PC-3 (cell line): ENCODE measurements around the gene TACR2. TPM values are rescaled to one million over a fixed set of nuclear protein-coding genes. Genes with fewer than 3 reads are reported as not detected.

Experiments
- ATAC-seq: fragments of 200-7000 bp; cut with Tn5 transposase; 2 replicates; pipeline ENCODE4 v1.9.1; 2020; ENCODE audit warnings: mild to moderate bottlenecking, moderate library complexity
- BruUV-seq: library from RNA; stranded (reverse); fragments of 400-500 nt; replicated peaks from 2 replicates; lab custom pipeline; 2021; lab: Mats Ljungman, UMichigan
- CTCF ChIA-PET: fragments of 300-600 bp; sonication (Branson Sonifier 250); formaldehyde crosslinking; loops from one replicate; lab custom pipeline; 2022; ENCODE audit warnings: antibody characterized with exemption; lab: Charles Lee
- POLR2A ChIA-PET: fragments of 300-600 bp; sonication (Branson Sonifier 250); formaldehyde crosslinking; loops from one replicate; lab custom pipeline; 2022; ENCODE audit warnings: antibody characterized with exemption; ENCODE audit not compliant: unreplicated experiment; lab: Charles Lee
- DNase-seq: peaks from one replicate; pipeline ENCODE4 v3.0.0-alpha.2; 2015
- H2AFZ ChIP-seq: fragments of 300-600 bp; sonication (generic); 2 replicates; pipeline ENCODE4 v1.6.0; 2016; ENCODE audit warnings: antibody characterized with exemption, low read length
- H3F3A ChIP-seq: fragments of 300-600 bp; sonication (generic); one replicate; pipeline ENCODE4 v1.6.0; 2017; ENCODE audit warnings: antibody characterized with exemption, low read length, control low read depth, mild to moderate bottlenecking; ENCODE audit not compliant: unreplicated experiment
- H3K27ac ChIP-seq: fragments of 300-600 bp; sonication (generic); 2 replicates; pipeline ENCODE4 v1.5.1; 2016; ENCODE audit warnings: mild to moderate bottlenecking, low read length
- H3K27me3 ChIP-seq: fragments of 300-600 bp; sonication (generic); 2 replicates; pipeline ENCODE4 v1.6.1; 2016; ENCODE audit warnings: low read length, mixed read lengths
- H3K36me3 ChIP-seq: fragments of 300-600 bp; sonication (generic); 2 replicates; pipeline ENCODE4 v1.6.1; 2016; ENCODE audit warnings: low read depth, mixed run types, low read length, mixed read lengths
- H3K4me1 ChIP-seq: fragments of 300-600 bp; sonication (generic); 2 replicates; pipeline ENCODE4 v1.5.1; 2016; ENCODE audit warnings: low read length; ENCODE audit not compliant: insufficient read depth
- H3K4me2 ChIP-seq: fragments of 300-600 bp; sonication (generic); 2 replicates; pipeline ENCODE4 v1.6.0; 2016; ENCODE audit warnings: low read length
- H3K4me3 ChIP-seq: fragments of 300-600 bp; sonication (generic); 2 replicates; pipeline ENCODE4 v1.5.1; 2016; ENCODE audit warnings: mild to moderate bottlenecking, low read length, mixed read lengths
- H3K79me2 ChIP-seq: fragments of 300-600 bp; sonication (generic); 2 replicates; pipeline ENCODE4 v1.6.1; 2017; ENCODE audit warnings: low read length, mixed read lengths
- H3K9ac ChIP-seq: fragments of 300-600 bp; sonication (generic); 2 replicates; pipeline ENCODE4 v1.6.0; 2016; ENCODE audit warnings: mild to moderate bottlenecking, low read length
- H3K9me2 ChIP-seq: fragments of 300-600 bp; sonication (generic); replicated peaks from 2 replicates; pipeline ENCODE4 v1.6.1; 2016; ENCODE audit warnings: mixed run types, low read length, mixed read lengths
- H3K9me3 ChIP-seq: fragments of 300-600 bp; sonication (generic); 2 replicates; pipeline ENCODE4 v1.6.1; 2016; ENCODE audit warnings: low read length, mixed read lengths
- H4K20me1 ChIP-seq: fragments of 300-600 bp; sonication (generic); 2 replicates; pipeline ENCODE4 v1.6.1; 2016; ENCODE audit warnings: low read length, mixed read lengths
- CTCF ChIP-seq: fragments of 300-600 bp; sonication (generic); conservative IDR thresholded peaks from 2 replicates; pipeline ENCODE4 v1.5.1; 2017; ENCODE audit warnings: antibody characterized with exemption, low read depth, mild to moderate bottlenecking, low read length
- EZH2 ChIP-seq: fragments of 300-600 bp; sonication (generic); IDR thresholded peaks from one replicate; pipeline ENCODE4 v1.6.1; 2017; ENCODE audit warnings: antibody characterized with exemption, mild to moderate bottlenecking, low read length; ENCODE audit not compliant: unreplicated experiment
- EZH2phosphoT487 ChIP-seq: fragments of 300-600 bp; sonication (generic); IDR thresholded peaks from 2 replicates; pipeline ENCODE4 v1.6.1; 2018; ENCODE audit warnings: mild to moderate bottlenecking, antibody characterized with exemption, low read length, borderline replicate concordance
- intact Hi-C: fragments of 100-400 bp; cut with micrococcal nuclease; formaldehyde crosslinking; loops from 2 replicates; pipeline ENCODE4 v1.9.0; 2023
- total RNA-seq: library from RNA; depleted of rRNA; stranded (reverse); fragments of >200 nt; gene quantifications from 2 replicates; pipeline ENCODE4 v1.2.3, GENCODE V29; 2014

The TACR2 gene
- total RNA-seq, 1 experiment from 2014 or later = 0.40 TPM

DNA sequence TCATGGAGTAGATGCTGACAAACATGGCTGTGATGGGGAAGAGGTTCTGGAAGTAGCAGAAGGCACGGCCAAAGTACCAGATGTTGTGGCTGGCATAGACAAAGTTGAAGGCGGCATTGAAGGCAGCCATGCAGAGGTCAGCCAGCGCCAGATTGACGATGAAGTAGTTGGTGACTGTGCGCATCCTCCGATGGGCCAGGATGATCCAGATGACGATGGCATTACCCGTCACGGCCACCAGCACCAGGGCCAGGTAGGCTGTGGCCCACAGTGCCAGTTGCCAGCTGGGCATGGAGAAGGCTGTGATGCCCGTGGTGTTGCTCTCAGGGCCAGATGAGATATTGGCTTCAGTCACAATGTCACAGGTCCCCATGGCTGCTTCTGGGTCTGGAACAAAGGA lies 767 bp downstream of the TACR2 start:
- Histone ChIP-seq H3K36me3 (no peaks in the 10 kb centered on the region), H3K4me3 (no peak overlapping the region), H3K9me2 (no peaks in the 10 kb centered on the region), H3K9ac (no peak overlapping the region), H4K20me1 (no peaks in the 10 kb centered on the region), H3K79me2 (no peaks in the 10 kb centered on the region), H2AFZ (no peak overlapping the region), H3K27ac (no peak overlapping the region), H3K27me3 (no peaks in the 10 kb centered on the region), H3K4me2 (no peak overlapping the region), H3F3A (no peaks in the 10 kb centered on the region), H3K9me3 (no peaks in the 10 kb centered on the region), H3K4me1 (no peaks in the 10 kb centered on the region)
- POLR2A ChIA-PET = no interaction called here
- no TSS peak for BruUV-seq
- DNase-seq (no peak), ATAC-seq (no peak)
- TF ChIP-seq CTCF (no peak), EZH2phosphoT487 (no peak)
- intact Hi-C loops = no loop called here
- CTCF ChIA-PET = interaction anchor here (0.6 kb wide), 1 partner anchor 258 kb away, joined by 5 read pairs; no protein-coding TSS in a partner anchor

DNA sequence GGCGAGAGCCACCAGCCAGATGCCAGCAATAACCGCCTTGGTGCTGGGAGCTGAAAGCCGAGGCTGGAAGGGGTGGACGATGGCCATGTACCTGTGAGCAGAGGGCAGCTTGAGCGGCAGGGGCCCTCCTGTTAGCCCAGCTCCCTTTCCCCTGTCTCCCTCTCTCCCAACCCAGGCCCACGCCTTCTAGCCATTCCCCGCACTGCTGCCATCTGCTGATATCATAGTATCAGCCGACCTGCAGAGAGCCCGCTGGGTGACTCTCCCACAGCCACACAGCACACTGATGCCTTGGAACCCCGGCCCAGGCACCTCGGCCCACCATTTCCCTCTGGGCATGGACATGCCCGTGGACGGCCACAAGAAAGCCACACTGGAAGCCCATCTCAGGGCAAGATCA lies 1.7 kb downstream of the TACR2 start:
- Histone ChIP-seq H3F3A (no peaks in the 10 kb centered on the region), H2AFZ (no peak overlapping the region), H3K9me2 (no peaks in the 10 kb centered on the region), H4K20me1 (no peaks in the 10 kb centered on the region), H3K36me3 (no peaks in the 10 kb centered on the region), H3K27me3 (no peaks in the 10 kb centered on the region), H3K79me2 (no peaks in the 10 kb centered on the region), H3K9me3 (no peaks in the 10 kb centered on the region), H3K9ac (no peak overlapping the region), H3K27ac (no peak overlapping the region), H3K4me3 (no peak overlapping the region), H3K4me1 (no peaks in the 10 kb centered on the region), H3K4me2 (no peak overlapping the region)
- ChIA-PET POLR2A (no interaction called here), CTCF (interaction anchor here (0.6 kb wide), 1 partner anchor 259 kb away, joined by 5 read pairs; no protein-coding TSS in a partner anchor)
- BruUV-seq = no TSS peak
- DNase-seq (no peak), ATAC-seq (no peak)
- intact Hi-C loops = no loop called here
- no peak for TF ChIP-seq CTCF
- TF ChIP-seq EZH2 = no peak
- TF ChIP-seq EZH2phosphoT487 = no peak

- Histone ChIP-seq H3K9me2 (no peaks in the 10 kb centered on the region), H3K27ac (no peak overlapping the region), H2AFZ (no peak overlapping the region), H3K27me3 (no peaks in the 10 kb centered on the region), H3K4me1 (peaks cover 1% of the 10 kb centered on the region), H3K9ac (no peak overlapping the region), H4K20me1 (no peaks in the 10 kb centered on the region), H3K4me3 (no peak overlapping the region), H3F3A (no peaks in the 10 kb centered on the region), H3K4me2 (no peak overlapping the region), H3K9me3 (no peaks in the 10 kb centered on the region), H3K79me2 (no peaks in the 10 kb centered on the region), H3K36me3 (no peaks in the 10 kb centered on the region)
- intact Hi-C loops = no loop called here
- ChIA-PET CTCF (no interaction called here), POLR2A (no interaction called here)
- TF ChIP-seq EZH2phosphoT487 = no peak
- TF ChIP-seq EZH2 = no peak
- no peak for TF ChIP-seq CTCF
- DNase-seq (no peak), ATAC-seq (no peak)
- no TSS peak for BruUV-seq
These were observed 2.4 kb downstream of the TACR2 start for GRCh38 chr10:69414036-69415018.
